ENCODE measurements around the gene TMPRSS13.

DNA sequence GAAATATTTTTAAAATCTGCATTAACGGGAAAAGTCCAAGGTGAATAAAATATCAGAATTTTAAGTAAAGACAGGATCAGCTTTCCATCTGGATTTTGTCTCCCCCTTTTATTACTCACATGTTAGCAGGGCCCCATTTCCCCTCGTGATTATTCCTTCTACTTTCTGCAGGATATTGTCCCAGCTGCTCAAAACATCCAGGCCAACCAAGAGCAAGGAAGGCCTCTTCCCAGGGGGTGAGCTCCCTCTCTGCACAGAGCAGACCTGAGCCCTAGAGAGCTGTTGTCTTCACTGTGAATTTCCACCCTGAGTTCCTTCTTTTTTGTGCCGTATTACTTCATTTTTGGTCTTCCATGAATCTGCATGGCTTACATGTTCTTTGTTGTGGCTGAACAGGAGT is 3.7 kb upstream of the TMPRSS13 start:
- TF ChIP-seq ZFP36 (IDR thresholded peaks at IDR 0.05; ENCODE audit: borderline replicate concordance, partially characterized antibody) (no peak), POLR2A (IDR thresholded peaks at IDR 0.05; ENCODE audit: low read length) (no peak), NR3C1 (IDR thresholded peaks at IDR 0.05) (no peak), EP300 (IDR thresholded peaks at IDR 0.05) (no peak), GATA3 (IDR thresholded peaks at IDR 0.05; ENCODE audit: borderline replicate concordance) (no peak), SREBF2 (IDR thresholded peaks at IDR 0.05) (no peak), NFE2L2 (conservative IDR thresholded peaks at IDR 0.05; ENCODE audit: low read length) (no peak), KDM1A (IDR thresholded peaks at IDR 0.05; ENCODE audit: low read depth) (no peak)
- TF ChIP-seq, protein P1, sequence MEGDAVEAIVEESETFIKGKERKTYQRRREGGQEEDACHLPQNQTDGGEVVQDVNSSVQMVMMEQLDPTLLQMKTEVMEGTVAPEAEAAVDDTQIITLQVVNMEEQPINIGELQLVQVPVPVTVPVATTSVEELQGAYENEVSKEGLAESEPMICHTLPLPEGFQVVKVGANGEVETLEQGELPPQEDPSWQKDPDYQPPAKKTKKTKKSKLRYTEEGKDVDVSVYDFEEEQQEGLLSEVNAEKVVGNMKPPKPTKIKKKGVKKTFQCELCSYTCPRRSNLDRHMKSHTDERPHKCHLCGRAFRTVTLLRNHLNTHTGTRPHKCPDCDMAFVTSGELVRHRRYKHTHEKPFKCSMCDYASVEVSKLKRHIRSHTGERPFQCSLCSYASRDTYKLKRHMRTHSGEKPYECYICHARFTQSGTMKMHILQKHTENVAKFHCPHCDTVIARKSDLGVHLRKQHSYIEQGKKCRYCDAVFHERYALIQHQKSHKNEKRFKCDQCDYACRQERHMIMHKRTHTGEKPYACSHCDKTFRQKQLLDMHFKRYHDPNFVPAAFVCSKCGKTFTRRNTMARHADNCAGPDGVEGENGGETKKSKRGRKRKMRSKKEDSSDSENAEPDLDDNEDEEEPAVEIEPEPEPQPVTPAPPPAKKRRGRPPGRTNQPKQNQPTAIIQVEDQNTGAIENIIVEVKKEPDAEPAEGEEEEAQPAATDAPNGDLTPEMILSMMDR (IDR thresholded peaks at IDR 0.05) = no peak
- TF ChIP-seq, protein P2, sequence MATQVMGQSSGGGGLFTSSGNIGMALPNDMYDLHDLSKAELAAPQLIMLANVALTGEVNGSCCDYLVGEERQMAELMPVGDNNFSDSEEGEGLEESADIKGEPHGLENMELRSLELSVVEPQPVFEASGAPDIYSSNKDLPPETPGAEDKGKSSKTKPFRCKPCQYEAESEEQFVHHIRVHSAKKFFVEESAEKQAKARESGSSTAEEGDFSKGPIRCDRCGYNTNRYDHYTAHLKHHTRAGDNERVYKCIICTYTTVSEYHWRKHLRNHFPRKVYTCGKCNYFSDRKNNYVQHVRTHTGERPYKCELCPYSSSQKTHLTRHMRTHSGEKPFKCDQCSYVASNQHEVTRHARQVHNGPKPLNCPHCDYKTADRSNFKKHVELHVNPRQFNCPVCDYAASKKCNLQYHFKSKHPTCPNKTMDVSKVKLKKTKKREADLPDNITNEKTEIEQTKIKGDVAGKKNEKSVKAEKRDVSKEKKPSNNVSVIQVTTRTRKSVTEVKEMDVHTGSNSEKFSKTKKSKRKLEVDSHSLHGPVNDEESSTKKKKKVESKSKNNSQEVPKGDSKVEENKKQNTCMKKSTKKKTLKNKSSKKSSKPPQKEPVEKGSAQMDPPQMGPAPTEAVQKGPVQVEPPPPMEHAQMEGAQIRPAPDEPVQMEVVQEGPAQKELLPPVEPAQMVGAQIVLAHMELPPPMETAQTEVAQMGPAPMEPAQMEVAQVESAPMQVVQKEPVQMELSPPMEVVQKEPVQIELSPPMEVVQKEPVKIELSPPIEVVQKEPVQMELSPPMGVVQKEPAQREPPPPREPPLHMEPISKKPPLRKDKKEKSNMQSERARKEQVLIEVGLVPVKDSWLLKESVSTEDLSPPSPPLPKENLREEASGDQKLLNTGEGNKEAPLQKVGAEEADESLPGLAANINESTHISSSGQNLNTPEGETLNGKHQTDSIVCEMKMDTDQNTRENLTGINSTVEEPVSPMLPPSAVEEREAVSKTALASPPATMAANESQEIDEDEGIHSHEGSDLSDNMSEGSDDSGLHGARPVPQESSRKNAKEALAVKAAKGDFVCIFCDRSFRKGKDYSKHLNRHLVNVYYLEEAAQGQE (IDR thresholded peaks at IDR 0.05) = no peak
- TF ChIP-seq, protein P3, sequence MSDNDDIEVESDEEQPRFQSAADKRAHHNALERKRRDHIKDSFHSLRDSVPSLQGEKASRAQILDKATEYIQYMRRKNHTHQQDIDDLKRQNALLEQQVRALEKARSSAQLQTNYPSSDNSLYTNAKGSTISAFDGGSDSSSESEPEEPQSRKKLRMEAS (IDR thresholded peaks at IDR 0.05) = no peak
- TF ChIP-seq, protein P4, sequence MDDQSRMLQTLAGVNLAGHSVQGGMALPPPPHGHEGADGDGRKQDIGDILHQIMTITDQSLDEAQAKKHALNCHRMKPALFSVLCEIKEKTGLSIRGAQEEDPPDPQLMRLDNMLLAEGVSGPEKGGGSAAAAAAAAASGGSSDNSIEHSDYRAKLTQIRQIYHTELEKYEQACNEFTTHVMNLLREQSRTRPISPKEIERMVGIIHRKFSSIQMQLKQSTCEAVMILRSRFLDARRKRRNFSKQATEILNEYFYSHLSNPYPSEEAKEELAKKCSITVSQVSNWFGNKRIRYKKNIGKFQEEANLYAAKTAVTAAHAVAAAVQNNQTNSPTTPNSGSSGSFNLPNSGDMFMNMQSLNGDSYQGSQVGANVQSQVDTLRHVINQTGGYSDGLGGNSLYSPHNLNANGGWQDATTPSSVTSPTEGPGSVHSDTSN (IDR thresholded peaks at IDR 0.05) = no peak
- TF ChIP-seq, protein P5, sequence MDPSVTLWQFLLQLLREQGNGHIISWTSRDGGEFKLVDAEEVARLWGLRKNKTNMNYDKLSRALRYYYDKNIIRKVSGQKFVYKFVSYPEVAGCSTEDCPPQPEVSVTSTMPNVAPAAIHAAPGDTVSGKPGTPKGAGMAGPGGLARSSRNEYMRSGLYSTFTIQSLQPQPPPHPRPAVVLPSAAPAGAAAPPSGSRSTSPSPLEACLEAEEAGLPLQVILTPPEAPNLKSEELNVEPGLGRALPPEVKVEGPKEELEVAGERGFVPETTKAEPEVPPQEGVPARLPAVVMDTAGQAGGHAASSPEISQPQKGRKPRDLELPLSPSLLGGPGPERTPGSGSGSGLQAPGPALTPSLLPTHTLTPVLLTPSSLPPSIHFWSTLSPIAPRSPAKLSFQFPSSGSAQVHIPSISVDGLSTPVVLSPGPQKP (IDR thresholded peaks at IDR 0.05; ENCODE audit: low read depth, low read length) = no peak
- TF ChIP-seq, protein P6, sequence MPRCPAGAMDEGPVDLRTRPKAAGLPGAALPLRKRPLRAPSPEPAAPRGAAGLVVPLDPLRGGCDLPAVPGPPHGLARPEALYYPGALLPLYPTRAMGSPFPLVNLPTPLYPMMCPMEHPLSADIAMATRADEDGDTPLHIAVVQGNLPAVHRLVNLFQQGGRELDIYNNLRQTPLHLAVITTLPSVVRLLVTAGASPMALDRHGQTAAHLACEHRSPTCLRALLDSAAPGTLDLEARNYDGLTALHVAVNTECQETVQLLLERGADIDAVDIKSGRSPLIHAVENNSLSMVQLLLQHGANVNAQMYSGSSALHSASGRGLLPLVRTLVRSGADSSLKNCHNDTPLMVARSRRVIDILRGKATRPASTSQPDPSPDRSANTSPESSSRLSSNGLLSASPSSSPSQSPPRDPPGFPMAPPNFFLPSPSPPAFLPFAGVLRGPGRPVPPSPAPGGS (IDR thresholded peaks at IDR 0.05) = no peak

Measured in A549 (cell line).